ENCODE measurements around the gene SUMF1. TPM values are rescaled to one million over a fixed set of nuclear protein-coding genes. Genes with fewer than 3 reads are reported as not detected.

SUMF1 gene
- total RNA-seq, 2 donors from 2014 or later: 30.7 to 32.7 TPM

DNA sequence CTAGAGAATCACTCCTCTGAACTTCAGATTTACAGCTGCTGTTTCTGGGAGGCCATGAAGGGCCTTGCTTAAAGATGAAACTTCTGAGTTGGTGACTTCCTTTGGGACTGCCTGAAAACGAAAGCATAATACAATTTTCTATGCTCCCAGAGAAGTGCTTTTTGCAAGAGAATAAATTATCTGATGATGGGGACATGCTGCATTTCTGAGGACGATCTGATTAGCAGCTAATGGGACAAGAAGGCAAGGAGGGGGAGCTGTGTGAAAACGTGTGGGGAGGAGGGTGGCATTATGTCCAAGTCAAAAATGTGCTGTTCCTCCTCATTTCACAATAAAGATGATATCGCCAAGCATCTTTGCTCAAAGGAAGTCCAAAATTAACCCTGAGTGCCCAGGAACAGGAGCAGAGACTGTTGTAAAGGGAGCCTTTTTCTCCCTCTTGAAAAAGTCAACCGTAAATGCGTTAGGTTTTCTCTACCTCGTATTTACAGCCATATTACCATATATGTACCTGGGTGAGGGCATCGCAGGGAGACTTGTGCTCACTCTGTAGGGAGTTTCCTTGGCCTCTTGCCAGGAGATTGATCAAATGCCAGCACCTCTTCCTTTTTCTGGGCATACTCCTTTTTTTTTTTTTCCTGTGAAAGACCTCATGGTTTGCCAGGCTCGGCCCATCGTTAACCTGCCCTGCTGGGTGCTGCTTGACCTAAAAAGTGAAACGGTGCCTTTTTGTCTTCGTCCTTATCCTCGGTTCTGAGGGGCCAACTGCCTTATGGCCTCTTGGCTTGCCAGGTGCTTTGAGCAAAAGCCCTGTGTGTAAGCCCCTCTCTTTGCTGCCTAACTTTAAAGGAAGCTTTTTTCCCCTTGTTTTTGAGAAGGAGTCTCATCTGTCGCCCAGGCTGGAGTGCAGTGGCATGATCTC is 37.5 kb upstream of the SUMF1 start:
- ATAC-seq (no peak), DNase-seq (peak in 3 of 4 donors; percentile 29 to 41 (median 36))
- Histone ChIP-seq H3K27ac (peak overlapping the region in 2 of 4 donors; percentile 7 to 27), H3K27me3 (no peaks in the 10 kb centered on the region), H3K4me3 (no peak overlapping the region), H3K9me3 (no peaks in the 10 kb centered on the region), H3K4me1 (peaks cover 6% of the 10 kb centered on the region), H3K36me3 (replicated peaks in 1 of 2; ENCODE audit: insufficient read depth in 1 of 2, low read depth in 2 of 2) (no peaks in the 10 kb centered on the region)
- TF ChIP-seq, protein P1, sequence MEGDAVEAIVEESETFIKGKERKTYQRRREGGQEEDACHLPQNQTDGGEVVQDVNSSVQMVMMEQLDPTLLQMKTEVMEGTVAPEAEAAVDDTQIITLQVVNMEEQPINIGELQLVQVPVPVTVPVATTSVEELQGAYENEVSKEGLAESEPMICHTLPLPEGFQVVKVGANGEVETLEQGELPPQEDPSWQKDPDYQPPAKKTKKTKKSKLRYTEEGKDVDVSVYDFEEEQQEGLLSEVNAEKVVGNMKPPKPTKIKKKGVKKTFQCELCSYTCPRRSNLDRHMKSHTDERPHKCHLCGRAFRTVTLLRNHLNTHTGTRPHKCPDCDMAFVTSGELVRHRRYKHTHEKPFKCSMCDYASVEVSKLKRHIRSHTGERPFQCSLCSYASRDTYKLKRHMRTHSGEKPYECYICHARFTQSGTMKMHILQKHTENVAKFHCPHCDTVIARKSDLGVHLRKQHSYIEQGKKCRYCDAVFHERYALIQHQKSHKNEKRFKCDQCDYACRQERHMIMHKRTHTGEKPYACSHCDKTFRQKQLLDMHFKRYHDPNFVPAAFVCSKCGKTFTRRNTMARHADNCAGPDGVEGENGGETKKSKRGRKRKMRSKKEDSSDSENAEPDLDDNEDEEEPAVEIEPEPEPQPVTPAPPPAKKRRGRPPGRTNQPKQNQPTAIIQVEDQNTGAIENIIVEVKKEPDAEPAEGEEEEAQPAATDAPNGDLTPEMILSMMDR (IDR thresholded peaks at IDR 0.05): no peak
- no peak for TF ChIP-seq POLR2A (IDR thresholded peaks at IDR 0.05)
- intact Hi-C loops (cut with DNase I): no loop called here
- 44 to 45% methylated on average over 13 to 14 of the region's 14 CpGs for WGBS, 2 donors

DNA sequence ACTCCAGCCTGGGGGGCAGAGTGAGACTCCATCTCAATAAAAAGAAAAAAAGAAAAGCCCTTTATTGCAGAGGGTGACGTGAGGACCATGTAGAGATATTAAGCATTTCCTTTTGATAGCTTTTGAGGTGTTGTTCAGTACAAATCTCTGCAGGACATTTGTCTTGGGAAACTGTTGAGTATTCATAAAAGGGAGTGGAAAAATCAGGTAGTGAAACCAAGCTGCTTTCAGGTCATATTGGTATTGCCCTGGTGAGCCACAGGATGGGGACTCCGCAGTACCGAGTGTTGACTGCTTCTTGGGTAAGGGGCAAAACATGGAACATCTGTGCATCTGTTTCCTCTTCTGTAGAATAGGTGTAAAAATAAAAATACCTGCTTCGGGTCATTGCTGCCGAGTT is 36.0 kb upstream of the SUMF1 start:
- DNase-seq (no peak), ATAC-seq (no peak)
- Histone ChIP-seq H3K27ac (no peak overlapping the region), H3K27me3 (no peaks in the 10 kb centered on the region), H3K4me3 (no peak overlapping the region), H3K4me1 (peaks cover 6% of the 10 kb centered on the region), H3K9me3 (no peaks in the 10 kb centered on the region), H3K36me3 (replicated peaks in 1 of 2; ENCODE audit: insufficient read depth in 1 of 2, low read depth in 2 of 2) (no peaks in the 10 kb centered on the region)
- 58 to 65% methylated on average over 5 of the region's 5 CpGs for WGBS, 2 donors
- intact Hi-C loops (cut with DNase I): no loop called here
- TF ChIP-seq POLR2A (IDR thresholded peaks at IDR 0.05): no peak
- TF ChIP-seq, protein P1 (IDR thresholded peaks at IDR 0.05): no peak

DNA sequence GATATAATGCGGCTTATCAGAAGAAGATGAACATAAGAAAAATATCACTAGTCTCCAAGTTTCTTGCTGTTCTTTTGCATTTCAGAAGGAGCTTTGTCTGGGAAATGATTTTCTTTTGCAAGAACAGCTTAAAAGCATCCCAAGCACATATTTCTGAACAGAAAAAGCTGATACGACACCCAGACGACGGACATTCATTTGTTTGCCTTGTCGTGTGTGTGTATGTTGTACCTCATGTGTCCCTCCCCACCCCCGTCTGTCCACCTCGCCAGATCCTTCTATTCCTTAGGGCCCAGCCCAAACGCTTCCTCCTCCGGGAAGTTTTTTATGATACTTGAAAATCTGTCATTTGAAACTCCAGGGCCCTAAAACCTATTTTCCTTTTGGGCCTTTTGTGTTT is 34.9 kb upstream of the SUMF1 start:
- Histone ChIP-seq H3K9me3 (no peaks in the 10 kb centered on the region), H3K4me1 (peaks cover 6% of the 10 kb centered on the region), H3K27me3 (no peaks in the 10 kb centered on the region), H3K36me3 (replicated peaks in 1 of 2; ENCODE audit: insufficient read depth in 1 of 2, low read depth in 2 of 2) (no peaks in the 10 kb centered on the region), H3K27ac (no peak overlapping the region), H3K4me3 (no peak overlapping the region)
- 72 to 76% methylated on average over 9 of the region's 9 CpGs for WGBS, 2 donors
- DNase-seq (no peak), ATAC-seq (no peak)
- intact Hi-C loops (cut with DNase I): no loop called here
- TF ChIP-seq, protein P1 (IDR thresholded peaks at IDR 0.05): no peak
- TF ChIP-seq POLR2A (IDR thresholded peaks at IDR 0.05): no peak

DNA sequence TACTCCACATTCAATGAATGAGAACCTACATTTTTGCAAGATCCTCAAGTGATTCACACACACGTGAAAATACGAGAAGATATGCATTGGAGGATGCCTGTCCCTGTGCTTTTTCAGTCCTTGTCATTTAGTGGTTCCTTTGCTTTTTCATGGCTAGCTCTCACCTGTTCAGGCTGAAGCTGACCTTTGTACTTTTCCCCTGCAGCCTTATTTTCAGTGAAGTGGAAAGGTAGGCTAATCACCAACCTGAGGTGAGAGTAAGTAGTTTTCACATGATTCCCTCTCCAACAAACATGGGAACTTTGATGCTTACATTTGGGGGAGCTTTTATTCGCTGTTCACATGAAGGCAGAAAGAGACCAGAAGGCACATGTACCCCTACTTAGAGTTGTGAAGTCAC is 34.4 kb upstream of the SUMF1 start:
- 52 to 67% methylated on average over 3 of the region's 3 CpGs for WGBS, 2 donors
- H3K4me1 ChIP-seq: peaks cover 6% of the 10 kb centered on the region
- H3K4me3 ChIP-seq: no peak overlapping the region
- TF ChIP-seq, protein P1 (IDR thresholded peaks at IDR 0.05): no peak
- no peak for TF ChIP-seq POLR2A (IDR thresholded peaks at IDR 0.05)
- H3K27ac ChIP-seq: no peak overlapping the region
- H3K27me3 ChIP-seq: no peaks in the 10 kb centered on the region
- no peaks in the 10 kb centered on the region for H3K36me3 ChIP-seq (replicated peaks in 1 of 2; ENCODE audit: insufficient read depth in 1 of 2, low read depth in 2 of 2)
- DNase-seq: no peak
- intact Hi-C loops (cut with DNase I): no loop called here
- no peaks in the 10 kb centered on the region for H3K9me3 ChIP-seq
- no peak for ATAC-seq
